Vagina (tissue), 2 donors: ENCODE results near the gene RFTN2.

Source experiments
- POLR2A ChIP-seq, 2 donors: fragments of 450-650 bp; IDR thresholded peaks; one replicate each; pipeline ENCODE4 v1.6.1; 2017; ENCODE audit warnings: antibody characterized with exemption in 2 of 2, mild to moderate bottlenecking in 2 of 2, moderate library complexity in 2 of 2
- TF ChIP-seq, protein P1 (sequence below), 3 experiments: fragments of 450-650 bp in 2 of 3; fragments of 200-600 bp in 1 of 3; sonication (generic) in 1 of 3; IDR thresholded peaks; one replicate each; pipeline ENCODE4 v1.5.1; 2017 to 2019; ENCODE audit warnings: antibody characterized with exemption in 3 of 3, mild to moderate bottlenecking in 2 of 3, moderate library complexity in 2 of 3

DNA sequence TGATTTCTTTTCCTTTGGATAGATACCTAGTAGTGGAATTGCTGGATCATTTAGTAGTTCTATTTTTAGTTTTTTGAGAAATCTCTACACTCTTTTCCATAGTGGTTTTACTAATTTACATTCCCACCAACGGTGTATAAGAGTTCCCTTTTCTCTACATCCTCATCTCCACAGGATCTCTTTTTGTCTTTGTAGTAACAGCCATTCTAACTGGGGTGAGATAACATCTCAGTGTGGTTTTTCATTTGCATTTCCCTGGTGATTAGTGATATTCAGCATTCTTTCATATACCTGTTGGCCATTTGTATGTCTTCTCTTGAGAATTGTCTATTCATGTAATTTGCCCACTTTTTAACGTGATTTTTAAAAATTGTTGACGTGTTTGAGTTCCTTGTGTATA, 13.8 kb downstream of the RFTN2 start:
- no peak for TF ChIP-seq POLR2A (IDR thresholded peaks at IDR 0.05)
- TF ChIP-seq, protein P1, sequence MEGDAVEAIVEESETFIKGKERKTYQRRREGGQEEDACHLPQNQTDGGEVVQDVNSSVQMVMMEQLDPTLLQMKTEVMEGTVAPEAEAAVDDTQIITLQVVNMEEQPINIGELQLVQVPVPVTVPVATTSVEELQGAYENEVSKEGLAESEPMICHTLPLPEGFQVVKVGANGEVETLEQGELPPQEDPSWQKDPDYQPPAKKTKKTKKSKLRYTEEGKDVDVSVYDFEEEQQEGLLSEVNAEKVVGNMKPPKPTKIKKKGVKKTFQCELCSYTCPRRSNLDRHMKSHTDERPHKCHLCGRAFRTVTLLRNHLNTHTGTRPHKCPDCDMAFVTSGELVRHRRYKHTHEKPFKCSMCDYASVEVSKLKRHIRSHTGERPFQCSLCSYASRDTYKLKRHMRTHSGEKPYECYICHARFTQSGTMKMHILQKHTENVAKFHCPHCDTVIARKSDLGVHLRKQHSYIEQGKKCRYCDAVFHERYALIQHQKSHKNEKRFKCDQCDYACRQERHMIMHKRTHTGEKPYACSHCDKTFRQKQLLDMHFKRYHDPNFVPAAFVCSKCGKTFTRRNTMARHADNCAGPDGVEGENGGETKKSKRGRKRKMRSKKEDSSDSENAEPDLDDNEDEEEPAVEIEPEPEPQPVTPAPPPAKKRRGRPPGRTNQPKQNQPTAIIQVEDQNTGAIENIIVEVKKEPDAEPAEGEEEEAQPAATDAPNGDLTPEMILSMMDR (IDR thresholded peaks at IDR 0.05): no peak
